Lung microvascular endothelial cell (primary cell): ENCODE data around the gene RNF215. TPM values are rescaled to one million over a fixed set of nuclear protein-coding genes. Genes with fewer than 3 reads are reported as not detected.

Source experiments
- DNase-seq, 2 donors: peaks; one replicate each; pipeline versions ENCODE4 v3.0.0 to v3.0.0-alpha.2; 2010; ENCODE audit warnings: low read depth in 2 of 2
- total RNA-seq: library from RNA; depleted of rRNA; stranded (reverse); fragments of >200 nt; gene quantifications from 2 replicates; pipeline ENCODE4 v1.2.1, GENCODE V29; 2014

Gene RNF215
- total RNA-seq, 1 donor from 2014 or later, result 23.8 TPM

GRCh38 chr22:30333707-30334087 is 53.5 kb downstream of the RNF215 start:
- no peak for DNase-seq

DNA sequence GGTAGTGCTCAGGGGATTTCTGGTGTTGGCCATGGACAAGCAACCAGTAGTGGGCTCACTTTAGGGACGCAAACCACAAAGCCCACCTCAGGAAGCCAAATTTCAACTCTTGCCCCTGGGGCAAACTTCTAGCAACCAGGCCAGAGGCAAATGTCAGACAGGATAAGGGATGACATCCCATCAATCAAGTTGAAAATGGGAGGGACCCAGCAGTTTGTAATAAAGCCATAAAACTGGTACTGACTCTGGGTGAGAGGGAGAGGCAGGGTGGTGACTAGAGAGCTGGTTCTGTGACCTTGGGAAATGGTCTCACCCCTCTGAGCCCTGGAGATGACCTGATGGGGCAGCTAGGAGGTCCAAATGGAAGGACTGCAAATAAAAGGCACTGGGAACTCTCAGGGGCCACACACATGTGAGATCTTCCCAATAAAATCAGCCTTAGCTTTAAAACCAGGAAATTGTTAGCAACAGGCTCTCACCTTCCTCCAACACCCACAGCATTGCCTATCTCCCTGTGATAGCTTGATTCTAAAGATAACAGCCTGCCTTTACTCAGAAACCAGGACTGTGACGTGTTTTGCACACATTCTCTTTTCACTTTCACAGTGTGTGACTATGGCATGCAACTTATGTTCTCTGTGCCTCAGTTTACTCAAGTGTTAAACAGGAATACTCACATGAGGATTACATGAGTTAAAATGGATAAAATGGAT is 54.1 kb downstream of the RNF215 start:
- DNase-seq, result no peak

DNA sequence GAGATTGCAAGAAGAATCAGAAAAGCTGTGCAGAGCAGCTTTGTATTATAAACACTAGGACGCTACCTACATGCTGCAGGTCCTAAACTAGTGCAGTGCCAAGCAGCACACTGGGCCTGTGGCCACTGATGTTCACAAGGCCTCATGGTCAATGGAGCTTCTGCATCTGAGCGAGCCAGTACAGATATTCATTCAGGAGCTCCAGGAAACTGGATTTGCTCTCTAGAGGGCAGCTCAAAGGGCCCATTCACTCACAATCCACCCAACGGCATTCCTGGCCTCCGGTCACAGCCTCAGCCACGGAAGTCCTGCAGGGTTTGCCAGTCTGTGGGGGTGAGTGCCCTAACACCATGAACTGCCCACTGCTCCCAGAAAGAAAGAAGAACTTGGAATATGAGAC is 54.7 kb downstream of the RNF215 start:
- no peak for DNase-seq

Other genes with a start within 250 kb of the RNF215 start
- 0.20 and 0.22 TPM in 2 replicates for gene LIF, start 140.7 kb downstream of the RNF215 start, total RNA-seq
- gene OSM, start 120.6 kb downstream of the RNF215 start, total RNA-seq, result not detected in 2 replicates
- 5.0 and 6.5 TPM in 2 replicates for gene CASTOR1, start 97.9 kb downstream of the RNF215 start, total RNA-seq
- 5.9 and 8.9 TPM in 2 replicates for gene TBC1D10A, start 60.5 kb downstream of the RNF215 start, total RNA-seq
- 14.6 and 15.5 TPM in 2 replicates for gene SF3A1, start 30.5 kb downstream of the RNF215 start, total RNA-seq
- 1.1 and 1.4 TPM in 2 replicates for gene CCDC157, start 30.4 kb downstream of the RNF215 start, total RNA-seq
- 7.8 and 8.1 TPM in 2 replicates for gene SEC14L2, start 9.6 kb upstream of the RNF215 start, total RNA-seq
- 17.7 and 24.0 TPM in 2 replicates for gene MTFP1, start 38.4 kb upstream of the RNF215 start, total RNA-seq
- not detected in 2 replicates for gene SEC14L3, start 84.6 kb upstream of the RNF215 start, total RNA-seq
- gene SEC14L4, start 118.3 kb upstream of the RNF215 start, total RNA-seq, result not detected in 2 replicates
- gene SEC14L6, start 159.3 kb upstream of the RNF215 start, total RNA-seq, result not detected in 2 replicates
- gene GAL3ST1, start 187.3 kb upstream of the RNF215 start, total RNA-seq, result under 0.01 TPM in 1 of 2 replicates, not detected in the other
- gene PES1, start 204.5 kb upstream of the RNF215 start, total RNA-seq, result 56.2 and 61.1 TPM in 2 replicates
- 9.5 and 29.9 TPM in 2 replicates for gene TCN2, start 219.8 kb upstream of the RNF215 start, total RNA-seq
- gene SLC35E4, start 248.4 kb upstream of the RNF215 start, total RNA-seq, result 17.2 and 22.8 TPM in 2 replicates